Measurements from ENCODE around the gene PPP1R26.

The PPP1R26 gene

GRCh38 chr9:135486267-135487065 lies 6.9 kb downstream of the PPP1R26 start:
- TF ChIP-seq, protein P1, sequence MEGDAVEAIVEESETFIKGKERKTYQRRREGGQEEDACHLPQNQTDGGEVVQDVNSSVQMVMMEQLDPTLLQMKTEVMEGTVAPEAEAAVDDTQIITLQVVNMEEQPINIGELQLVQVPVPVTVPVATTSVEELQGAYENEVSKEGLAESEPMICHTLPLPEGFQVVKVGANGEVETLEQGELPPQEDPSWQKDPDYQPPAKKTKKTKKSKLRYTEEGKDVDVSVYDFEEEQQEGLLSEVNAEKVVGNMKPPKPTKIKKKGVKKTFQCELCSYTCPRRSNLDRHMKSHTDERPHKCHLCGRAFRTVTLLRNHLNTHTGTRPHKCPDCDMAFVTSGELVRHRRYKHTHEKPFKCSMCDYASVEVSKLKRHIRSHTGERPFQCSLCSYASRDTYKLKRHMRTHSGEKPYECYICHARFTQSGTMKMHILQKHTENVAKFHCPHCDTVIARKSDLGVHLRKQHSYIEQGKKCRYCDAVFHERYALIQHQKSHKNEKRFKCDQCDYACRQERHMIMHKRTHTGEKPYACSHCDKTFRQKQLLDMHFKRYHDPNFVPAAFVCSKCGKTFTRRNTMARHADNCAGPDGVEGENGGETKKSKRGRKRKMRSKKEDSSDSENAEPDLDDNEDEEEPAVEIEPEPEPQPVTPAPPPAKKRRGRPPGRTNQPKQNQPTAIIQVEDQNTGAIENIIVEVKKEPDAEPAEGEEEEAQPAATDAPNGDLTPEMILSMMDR (IDR thresholded peaks at IDR 0.05; ENCODE audit: low read depth, low read length) = no peak
- DNase-seq (ENCODE audit: extremely low read depth, low read depth) = no peak

DNA sequence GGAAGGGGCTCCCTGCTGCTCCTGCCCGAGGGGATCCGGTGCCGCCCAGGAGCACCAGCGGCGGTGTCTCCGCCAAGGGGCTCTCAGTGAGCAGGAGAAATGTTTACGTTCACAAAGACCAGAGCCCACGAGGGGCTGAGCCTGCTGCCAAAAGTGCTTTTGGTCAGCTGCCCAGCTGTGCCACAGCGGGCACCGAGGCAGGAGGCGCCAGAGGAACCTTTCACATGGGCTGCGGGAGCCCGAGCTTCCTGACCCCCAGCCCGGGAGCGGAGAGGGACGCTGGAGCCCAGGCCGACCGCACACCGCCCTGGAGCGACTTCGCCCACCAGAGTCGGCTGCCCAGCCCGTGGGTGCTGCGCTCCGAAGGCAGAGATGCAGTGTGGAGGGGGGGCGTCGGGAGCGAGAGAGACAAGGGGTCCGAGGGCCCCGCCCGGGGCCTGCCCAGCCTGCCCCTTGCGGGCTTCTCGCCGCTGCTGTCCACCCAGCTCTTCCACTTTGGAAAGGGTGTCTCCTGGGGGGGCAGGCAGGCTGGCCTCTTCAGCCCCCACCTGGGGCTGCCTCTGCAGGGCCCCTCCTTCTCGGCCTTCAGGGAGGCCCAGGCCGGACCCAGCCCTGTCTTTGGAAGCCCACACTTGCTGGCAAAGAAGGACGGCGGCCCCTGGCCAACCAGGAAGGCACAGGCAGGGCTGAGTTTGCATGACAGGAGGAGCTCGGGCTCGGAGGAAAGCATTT lies 7.9 kb downstream of the PPP1R26 start:
- DNase-seq (ENCODE audit: extremely low read depth, low read depth) = no peak
- TF ChIP-seq, protein P1 (IDR thresholded peaks at IDR 0.05; ENCODE audit: low read depth, low read length) = no peak

DNA sequence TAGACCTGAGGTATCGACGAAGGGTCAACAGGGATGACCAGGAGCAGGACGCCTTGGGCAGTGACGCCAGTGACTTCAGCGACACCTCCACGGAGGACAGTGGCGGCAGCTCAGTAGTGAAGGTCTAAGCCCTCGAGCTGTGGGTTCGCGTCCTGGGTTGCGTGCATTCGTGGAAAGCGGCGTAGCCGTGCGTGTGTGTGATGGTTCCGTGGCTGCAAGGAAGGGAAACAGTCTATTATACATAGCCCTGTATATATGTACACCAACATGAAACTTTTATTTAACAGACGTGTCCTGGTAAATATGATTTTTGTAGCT lies 8.4 kb downstream of the PPP1R26 start:
- TF ChIP-seq, protein P1 (IDR thresholded peaks at IDR 0.05; ENCODE audit: low read depth, low read length) = no peak
- DNase-seq (ENCODE audit: extremely low read depth, low read depth) = no peak

GRCh38 chr9:135488527-135488926 lies 8.9 kb downstream of the PPP1R26 start:
- DNase-seq (ENCODE audit: extremely low read depth, low read depth) = no peak
- TF ChIP-seq, protein P1 (IDR thresholded peaks at IDR 0.05; ENCODE audit: low read depth, low read length) = no peak

- TF ChIP-seq, protein P1 (IDR thresholded peaks at IDR 0.05; ENCODE audit: low read depth, low read length) = no peak
- DNase-seq (ENCODE audit: extremely low read depth, low read depth) = no peak
These were observed 9.8 kb downstream of the PPP1R26 start for GRCh38 chr9:135489188-135489906.

- TF ChIP-seq, protein P1 (IDR thresholded peaks at IDR 0.05; ENCODE audit: low read depth, low read length) = no peak
- no peak for DNase-seq (ENCODE audit: extremely low read depth, low read depth)
These were observed 10.7 kb downstream of the PPP1R26 start for GRCh38 chr9:135490166-135490870.

Measured in AG09319 (cell line).